Measurements from ENCODE around the gene EIPR1. TPM values are rescaled to one million over a fixed set of nuclear protein-coding genes. Genes with fewer than 3 reads are reported as not detected.

Gene EIPR1
- total and polyA plus RNA-seq, 10 of the 15 experiments (the other 5 are each of a cell fraction or from before 2014, with no cell fraction given) = 23.6 to 61.2 (median 42.2) TPM

GRCh38 chr2:3405307-3405706 lies 27.7 kb upstream of the EIPR1 start (continued):
- TF ChIP-seq ZNF687 (IDR thresholded peaks at IDR 0.05) (no peak), HCFC1 (IDR thresholded peaks at IDR 0.05; ENCODE audit: low read length) (no peak), RAD21 (IDR thresholded peaks at IDR 0.05; ENCODE audit: insufficient read depth, low read depth, low read length) (no peak), ZBTB33 (IDR thresholded peaks at IDR 0.05) (no peak), ZNF274 (IDR thresholded peaks at IDR 0.05; ENCODE audit: insufficient read depth, insufficient read length) (no peak), BMI1 (IDR thresholded peaks at IDR 0.05; ENCODE audit: borderline replicate concordance) (no peak)
